Measurements from ENCODE around the gene WDFY4. TPM values are rescaled to one million over a fixed set of nuclear protein-coding genes. Genes with fewer than 3 reads are reported as not detected.

The WDFY4 gene
- total and polyA plus RNA-seq, 2 of the 13 experiments (the other 11 are each of a cell fraction or from before 2014, with no cell fraction given), result not detected

DNA sequence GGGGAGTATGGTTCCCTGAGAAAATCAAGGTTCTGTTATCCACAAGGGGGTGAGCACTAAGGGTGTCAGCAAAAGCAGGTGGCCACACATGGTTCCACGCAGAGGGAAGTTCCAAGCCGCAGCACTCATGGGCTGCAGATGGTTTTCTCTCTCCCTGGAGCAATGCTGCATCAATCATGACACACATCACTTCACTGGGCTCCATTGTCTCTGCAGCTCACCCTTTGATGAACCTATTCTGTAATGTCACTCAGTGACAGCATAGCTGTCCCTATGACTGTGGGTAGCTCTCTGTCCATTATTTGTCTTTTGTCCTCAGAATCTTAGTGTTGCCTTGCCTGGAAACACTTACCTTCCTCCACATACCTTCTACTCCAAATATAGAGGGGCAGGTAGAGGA is 220.2 kb downstream of the WDFY4 start:
- no peak for DNase-seq (ENCODE audit: low spot score)
- no peak overlapping the region for H3K9ac ChIP-seq (ENCODE audit: insufficient read depth, low read depth, low read length)
- WGBS (ENCODE audit: low lambda C conversion rate), result 0% methylated on average over 2 of the region's 2 CpGs
- ChIA-PET CTCF (ENCODE audit: low intra/inter-chr PET ratio, low total read pairs) (no interaction called here), POLR2A (no interaction called here)
- no peak overlapping the region for H3K27ac ChIP-seq (ENCODE audit: extremely low read length, insufficient read depth, low read length)
- H2AFZ ChIP-seq (ENCODE audit: low read length), result no peak overlapping the region
- TF ChIP-seq, protein P1, sequence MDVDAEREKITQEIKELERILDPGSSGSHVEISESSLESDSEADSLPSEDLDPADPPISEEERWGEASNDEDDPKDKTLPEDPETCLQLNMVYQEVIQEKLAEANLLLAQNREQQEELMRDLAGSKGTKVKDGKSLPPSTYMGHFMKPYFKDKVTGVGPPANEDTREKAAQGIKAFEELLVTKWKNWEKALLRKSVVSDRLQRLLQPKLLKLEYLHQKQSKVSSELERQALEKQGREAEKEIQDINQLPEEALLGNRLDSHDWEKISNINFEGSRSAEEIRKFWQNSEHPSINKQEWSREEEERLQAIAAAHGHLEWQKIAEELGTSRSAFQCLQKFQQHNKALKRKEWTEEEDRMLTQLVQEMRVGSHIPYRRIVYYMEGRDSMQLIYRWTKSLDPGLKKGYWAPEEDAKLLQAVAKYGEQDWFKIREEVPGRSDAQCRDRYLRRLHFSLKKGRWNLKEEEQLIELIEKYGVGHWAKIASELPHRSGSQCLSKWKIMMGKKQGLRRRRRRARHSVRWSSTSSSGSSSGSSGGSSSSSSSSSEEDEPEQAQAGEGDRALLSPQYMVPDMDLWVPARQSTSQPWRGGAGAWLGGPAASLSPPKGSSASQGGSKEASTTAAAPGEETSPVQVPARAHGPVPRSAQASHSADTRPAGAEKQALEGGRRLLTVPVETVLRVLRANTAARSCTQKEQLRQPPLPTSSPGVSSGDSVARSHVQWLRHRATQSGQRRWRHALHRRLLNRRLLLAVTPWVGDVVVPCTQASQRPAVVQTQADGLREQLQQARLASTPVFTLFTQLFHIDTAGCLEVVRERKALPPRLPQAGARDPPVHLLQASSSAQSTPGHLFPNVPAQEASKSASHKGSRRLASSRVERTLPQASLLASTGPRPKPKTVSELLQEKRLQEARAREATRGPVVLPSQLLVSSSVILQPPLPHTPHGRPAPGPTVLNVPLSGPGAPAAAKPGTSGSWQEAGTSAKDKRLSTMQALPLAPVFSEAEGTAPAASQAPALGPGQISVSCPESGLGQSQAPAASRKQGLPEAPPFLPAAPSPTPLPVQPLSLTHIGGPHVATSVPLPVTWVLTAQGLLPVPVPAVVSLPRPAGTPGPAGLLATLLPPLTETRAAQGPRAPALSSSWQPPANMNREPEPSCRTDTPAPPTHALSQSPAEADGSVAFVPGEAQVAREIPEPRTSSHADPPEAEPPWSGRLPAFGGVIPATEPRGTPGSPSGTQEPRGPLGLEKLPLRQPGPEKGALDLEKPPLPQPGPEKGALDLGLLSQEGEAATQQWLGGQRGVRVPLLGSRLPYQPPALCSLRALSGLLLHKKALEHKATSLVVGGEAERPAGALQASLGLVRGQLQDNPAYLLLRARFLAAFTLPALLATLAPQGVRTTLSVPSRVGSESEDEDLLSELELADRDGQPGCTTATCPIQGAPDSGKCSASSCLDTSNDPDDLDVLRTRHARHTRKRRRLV (CRISPR knock-in tag; IDR thresholded peaks at IDR 0.05), result no peak
- TF ChIP-seq, protein P2, sequence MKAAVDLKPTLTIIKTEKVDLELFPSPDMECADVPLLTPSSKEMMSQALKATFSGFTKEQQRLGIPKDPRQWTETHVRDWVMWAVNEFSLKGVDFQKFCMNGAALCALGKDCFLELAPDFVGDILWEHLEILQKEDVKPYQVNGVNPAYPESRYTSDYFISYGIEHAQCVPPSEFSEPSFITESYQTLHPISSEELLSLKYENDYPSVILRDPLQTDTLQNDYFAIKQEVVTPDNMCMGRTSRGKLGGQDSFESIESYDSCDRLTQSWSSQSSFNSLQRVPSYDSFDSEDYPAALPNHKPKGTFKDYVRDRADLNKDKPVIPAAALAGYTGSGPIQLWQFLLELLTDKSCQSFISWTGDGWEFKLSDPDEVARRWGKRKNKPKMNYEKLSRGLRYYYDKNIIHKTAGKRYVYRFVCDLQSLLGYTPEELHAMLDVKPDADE (CRISPR knock-in tag; IDR thresholded peaks at IDR 0.05), result no peak
- no peak for TF ChIP-seq ZFYVE20 (CRISPR knock-in tag; IDR thresholded peaks at IDR 0.05; ENCODE audit: borderline replicate concordance, low read depth)
- no peak overlapping the region for H3K4me3 ChIP-seq (replicated peaks in 1 of 3; ENCODE audit: insufficient read depth in 1 of 3, low read depth in 2 of 3, low read length in 3 of 3)
- BruUV-seq (replicated peaks), result no TSS peak
- in situ Hi-C loops (cut with HindIII; ENCODE audit: extremely low pct_ligation_motif_present, low pct_unique_long_range_greater_than_20kb) (no loop called here), intact Hi-C loops (cut with micrococcal nuclease; ENCODE audit: unreplicated experiment) (no loop called here)
- H3K36me3 ChIP-seq (replicated peaks in 1 of 2; ENCODE audit: control insufficient read depth in 1 of 2, insufficient read depth in 2 of 2, low read length in 2 of 2), result no peaks in the 10 kb centered on the region
- H3K4me1 ChIP-seq (ENCODE audit: insufficient read depth, low read length), result no peaks in the 10 kb centered on the region
- no peaks in the 10 kb centered on the region for H3K9me3 ChIP-seq (ENCODE audit: low read length)
- H3K27me3 ChIP-seq (ENCODE audit: control insufficient read depth in 1 of 2, insufficient read depth in 2 of 2, low read length in 2 of 2), result peaks cover 0 to 6% of the 10 kb centered on the region in 2 experiments; a peak in 1 of 5 replicates
- no peak for FAIRE-seq
- no peaks in the 10 kb centered on the region for H4K20me1 ChIP-seq (ENCODE audit: insufficient read depth, low read length)
- no peak overlapping the region for H3K4me2 ChIP-seq (ENCODE audit: low read depth, low read length)
- H3K79me2 ChIP-seq (ENCODE audit: insufficient read depth, low read length), result no peaks in the 10 kb centered on the region
- no peak for ATAC-seq

Measured in HepG2 (cell line).